ENCODE results near the gene NANOS2. TPM values are rescaled to one million over a fixed set of nuclear protein-coding genes. Genes with fewer than 3 reads are reported as not detected.
A peak's percentile ranks its signal among the peaks of the same experiment; 100 is the strongest.

The NANOS2 gene
- total RNA-seq, 1 donor from 2014 or later: not detected

- Mint-ChIP-seq H3K4me3 (ENCODE audit: unreplicated experiment) (no peak overlapping the region), H3K36me3 (ENCODE audit: low read depth) (peaks cover 3% of the 10 kb centered on the region), H3K9me3 (ENCODE audit: low read depth) (no peaks in the 10 kb centered on the region), H3K27me3 (ENCODE audit: low read depth) (no peaks in the 10 kb centered on the region), H3K4me1 (ENCODE audit: low read depth) (peaks cover 24% of the 10 kb centered on the region), H3K27ac (ENCODE audit: unreplicated experiment) (no peak overlapping the region)
- TF ChIP-seq CTCF (IDR thresholded peaks at IDR 0.05): no peak
- no peak for DNase-seq (ENCODE audit: low spot score)
Observed at GRCh38 chr19:45879055-45879454, 35.5 kb downstream of the NANOS2 start.

- no peak for DNase-seq (ENCODE audit: low spot score)
- TF ChIP-seq CTCF (IDR thresholded peaks at IDR 0.05): no peak
- H3K36me3 Mint-ChIP-seq (ENCODE audit: low read depth): peaks cover under 1% of the 10 kb centered on the region
- H3K4me3 Mint-ChIP-seq (ENCODE audit: unreplicated experiment): no peak overlapping the region
- no peaks in the 10 kb centered on the region for H3K9me3 Mint-ChIP-seq (ENCODE audit: low read depth)
- H3K4me1 Mint-ChIP-seq (ENCODE audit: low read depth): peaks cover 16% of the 10 kb centered on the region
- H3K27ac Mint-ChIP-seq (ENCODE audit: unreplicated experiment): no peak overlapping the region
- H3K27me3 Mint-ChIP-seq (ENCODE audit: low read depth): no peaks in the 10 kb centered on the region
Observed at GRCh38 chr19:45878043-45878794, 36.4 kb downstream of the NANOS2 start.

GRCh38 chr19:45876411-45877197 lies 38.0 kb downstream of the NANOS2 start:
- no peak for DNase-seq (ENCODE audit: low spot score)
- Mint-ChIP-seq H3K36me3 (ENCODE audit: low read depth) (no peaks in the 10 kb centered on the region), H3K4me1 (ENCODE audit: low read depth) (peaks cover 12% of the 10 kb centered on the region), H3K9me3 (ENCODE audit: low read depth) (no peaks in the 10 kb centered on the region), H3K27ac (ENCODE audit: unreplicated experiment) (peak overlapping the region; percentile 91), H3K4me3 (ENCODE audit: unreplicated experiment) (no peak overlapping the region), H3K27me3 (ENCODE audit: low read depth) (no peaks in the 10 kb centered on the region)
- TF ChIP-seq CTCF (IDR thresholded peaks at IDR 0.05): no peak

- Mint-ChIP-seq H3K27ac (ENCODE audit: unreplicated experiment) (peak overlapping the region; percentile 91), H3K36me3 (ENCODE audit: low read depth) (no peaks in the 10 kb centered on the region), H3K4me3 (ENCODE audit: unreplicated experiment) (no peak overlapping the region), H3K27me3 (ENCODE audit: low read depth) (no peaks in the 10 kb centered on the region), H3K4me1 (ENCODE audit: low read depth) (peaks cover 12% of the 10 kb centered on the region), H3K9me3 (ENCODE audit: low read depth) (no peaks in the 10 kb centered on the region)
- no peak for DNase-seq (ENCODE audit: low spot score)
- no peak for TF ChIP-seq CTCF (IDR thresholded peaks at IDR 0.05)
Observed at GRCh38 chr19:45876161-45876410, 38.5 kb downstream of the NANOS2 start.

GRCh38 chr19:45874620-45874966 lies 40.0 kb downstream of the NANOS2 start:
- Mint-ChIP-seq H3K27ac (ENCODE audit: unreplicated experiment) (no peak overlapping the region), H3K9me3 (ENCODE audit: low read depth) (no peaks in the 10 kb centered on the region), H3K27me3 (ENCODE audit: low read depth) (no peaks in the 10 kb centered on the region), H3K4me1 (ENCODE audit: low read depth) (peaks cover 12% of the 10 kb centered on the region), H3K36me3 (ENCODE audit: low read depth) (no peaks in the 10 kb centered on the region), H3K4me3 (ENCODE audit: unreplicated experiment) (no peak overlapping the region)
- DNase-seq (ENCODE audit: low spot score): no peak
- no peak for TF ChIP-seq CTCF (IDR thresholded peaks at IDR 0.05)
